Endothelial cell (in vitro differentiated cells): ENCODE data around the gene PRSS33. TPM values are rescaled to one million over a fixed set of nuclear protein-coding genes. Genes with fewer than 3 reads are reported as not detected.

Experiments used
- DNase-seq: peaks from one replicate; pipeline ENCODE4 v3.0.0; 2021; ENCODE audit warnings: low spot score
- H3K27ac Mint-ChIP-seq: one replicate; pipeline ENCODE4 v1.8.0; 2021; ENCODE audit warnings: mixed read lengths, inconsistent platforms; ENCODE audit not compliant: unreplicated experiment
- H3K27me3 Mint-ChIP-seq: one replicate; pipeline ENCODE4 v1.8.0; 2021; ENCODE audit warnings: mild to moderate bottlenecking, moderate library complexity, mixed read lengths, inconsistent platforms; ENCODE audit not compliant: unreplicated experiment
- H3K36me3 Mint-ChIP-seq: one replicate; pipeline ENCODE4 v1.8.0; 2021; ENCODE audit warnings: mild to moderate bottlenecking, low read depth, mixed read lengths, inconsistent platforms; ENCODE audit not compliant: unreplicated experiment
- H3K4me1 Mint-ChIP-seq: one replicate; pipeline ENCODE4 v1.8.0; 2021; ENCODE audit warnings: mild to moderate bottlenecking, mixed read lengths, inconsistent platforms; ENCODE audit not compliant: unreplicated experiment
- H3K4me3 Mint-ChIP-seq: one replicate; pipeline ENCODE4 v1.8.0; 2021; ENCODE audit warnings: mild to moderate bottlenecking, mixed read lengths, inconsistent platforms; ENCODE audit not compliant: unreplicated experiment
- H3K9me3 Mint-ChIP-seq: one replicate; pipeline ENCODE4 v1.8.0; 2021; ENCODE audit warnings: mixed read lengths, inconsistent platforms; ENCODE audit not compliant: unreplicated experiment
- total RNA-seq: library from RNA; stranded (reverse); fragmentation: NEBNext Ultra II Directional; extraction: Animal tissue kit (Norgen Biotek cat#: 25700); gene quantifications from one replicate; pipeline ENCODE4 v1.2.1, GENCODE V29; 2021; ENCODE audit not compliant: unreplicated experiment
- TF ChIP-seq, protein P1 (sequence below): fragments of 200-600 bp; sonication (generic); IDR thresholded peaks from one replicate; pipeline ENCODE4 v1.5.0; 2021; ENCODE audit warnings: antibody characterized with exemption; ENCODE audit not compliant: unreplicated experiment

PRSS33 gene
- total RNA-seq, 1 donor from 2014 or later, result not detected

DNA sequence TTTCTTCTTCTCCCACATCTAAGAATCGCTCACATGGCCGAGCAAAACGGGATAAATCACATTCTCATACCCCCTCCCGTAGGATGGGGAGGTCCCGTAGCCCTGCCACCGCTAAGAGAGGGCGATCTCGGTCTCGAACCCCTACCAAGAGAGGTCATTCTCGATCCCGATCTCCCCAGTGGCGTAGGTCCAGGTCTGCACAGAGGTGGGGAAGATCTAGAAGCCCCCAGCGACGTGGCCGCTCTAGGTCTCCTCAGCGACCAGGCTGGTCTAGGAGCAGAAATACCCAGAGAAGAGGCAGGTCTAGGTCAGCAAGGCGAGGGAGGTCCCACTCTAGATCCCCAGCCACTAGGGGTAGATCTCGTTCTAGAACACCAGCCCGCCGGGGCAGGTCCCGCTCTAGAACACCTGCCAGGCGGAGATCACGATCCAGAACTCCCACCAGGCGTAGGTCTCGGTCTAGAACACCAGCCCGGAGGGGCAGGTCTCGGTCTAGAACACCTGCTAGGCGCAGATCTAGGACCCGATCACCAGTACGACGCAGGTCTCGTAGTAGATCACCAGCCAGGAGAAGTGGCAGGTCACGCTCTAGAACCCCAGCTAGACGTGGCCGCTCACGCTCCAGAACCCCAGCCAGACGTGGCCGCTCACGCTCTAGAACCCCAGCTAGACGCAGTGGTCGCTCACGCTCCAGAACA is 25.3 kb downstream of the PRSS33 start:
- Mint-ChIP-seq H3K27ac (no peak overlapping the region), H3K27me3 (peaks cover 5% of the 10 kb centered on the region), H3K4me1 (peaks cover 4% of the 10 kb centered on the region), H3K9me3 (no peaks in the 10 kb centered on the region), H3K4me3 (peak overlapping the region; percentile 66), H3K36me3 (peaks cover 94% of the 10 kb centered on the region)
- TF ChIP-seq, protein P1, sequence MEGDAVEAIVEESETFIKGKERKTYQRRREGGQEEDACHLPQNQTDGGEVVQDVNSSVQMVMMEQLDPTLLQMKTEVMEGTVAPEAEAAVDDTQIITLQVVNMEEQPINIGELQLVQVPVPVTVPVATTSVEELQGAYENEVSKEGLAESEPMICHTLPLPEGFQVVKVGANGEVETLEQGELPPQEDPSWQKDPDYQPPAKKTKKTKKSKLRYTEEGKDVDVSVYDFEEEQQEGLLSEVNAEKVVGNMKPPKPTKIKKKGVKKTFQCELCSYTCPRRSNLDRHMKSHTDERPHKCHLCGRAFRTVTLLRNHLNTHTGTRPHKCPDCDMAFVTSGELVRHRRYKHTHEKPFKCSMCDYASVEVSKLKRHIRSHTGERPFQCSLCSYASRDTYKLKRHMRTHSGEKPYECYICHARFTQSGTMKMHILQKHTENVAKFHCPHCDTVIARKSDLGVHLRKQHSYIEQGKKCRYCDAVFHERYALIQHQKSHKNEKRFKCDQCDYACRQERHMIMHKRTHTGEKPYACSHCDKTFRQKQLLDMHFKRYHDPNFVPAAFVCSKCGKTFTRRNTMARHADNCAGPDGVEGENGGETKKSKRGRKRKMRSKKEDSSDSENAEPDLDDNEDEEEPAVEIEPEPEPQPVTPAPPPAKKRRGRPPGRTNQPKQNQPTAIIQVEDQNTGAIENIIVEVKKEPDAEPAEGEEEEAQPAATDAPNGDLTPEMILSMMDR, result no peak
- DNase-seq, result no peak

GRCh38 chr16:2761472-2761871 is 25.9 kb downstream of the PRSS33 start:
- Mint-ChIP-seq H3K27me3 (peaks cover 5% of the 10 kb centered on the region), H3K27ac (no peak overlapping the region), H3K4me3 (peak overlapping the region; percentile 66), H3K36me3 (peaks cover 97% of the 10 kb centered on the region), H3K4me1 (peaks cover 6% of the 10 kb centered on the region), H3K9me3 (no peaks in the 10 kb centered on the region)
- TF ChIP-seq, protein P1, result no peak
- no peak for DNase-seq

DNA sequence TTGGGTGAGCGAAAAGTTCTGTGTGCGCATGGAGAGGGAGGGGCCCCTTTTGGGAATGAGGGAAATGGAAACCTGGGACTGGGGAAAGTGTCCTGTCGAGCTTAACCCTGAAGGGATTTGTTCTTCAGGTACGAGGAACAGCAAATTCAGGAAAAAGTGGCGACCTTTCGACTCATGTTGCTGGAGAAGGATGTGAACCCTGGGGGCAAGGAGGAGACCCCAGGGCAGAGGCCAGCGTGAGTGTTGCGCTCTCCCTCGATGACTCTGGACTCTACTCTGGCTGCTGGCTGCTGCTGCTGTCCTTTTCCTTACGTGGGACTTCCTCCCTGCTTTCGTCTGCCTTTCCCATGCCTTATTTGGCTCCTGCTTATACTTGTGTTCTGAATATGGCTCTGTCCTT is 30.0 kb downstream of the PRSS33 start:
- Mint-ChIP-seq H3K36me3 (peaks cover 69% of the 10 kb centered on the region), H3K9me3 (no peaks in the 10 kb centered on the region), H3K27ac (no peak overlapping the region), H3K27me3 (peaks cover 18% of the 10 kb centered on the region), H3K4me1 (peaks cover 35% of the 10 kb centered on the region), H3K4me3 (peak overlapping the region; percentile 78)
- DNase-seq, result no peak
- TF ChIP-seq, protein P1, result no peak

- Mint-ChIP-seq H3K27me3 (peaks cover 19% of the 10 kb centered on the region), H3K9me3 (no peaks in the 10 kb centered on the region), H3K36me3 (peaks cover 60% of the 10 kb centered on the region), H3K4me3 (peak overlapping the region; percentile 85), H3K27ac (peak overlapping the region; percentile 45), H3K4me1 (peaks cover 36% of the 10 kb centered on the region)
- DNase-seq, result no peak
- TF ChIP-seq, protein P1, result no peak
Measured at GRCh38 chr16:2756288-2757015, 30.9 kb downstream of the PRSS33 start.

- TF ChIP-seq, protein P1, result no peak
- no peak for DNase-seq
- Mint-ChIP-seq H3K27me3 (peaks cover 24% of the 10 kb centered on the region), H3K9me3 (no peaks in the 10 kb centered on the region), H3K27ac (peak overlapping the region; percentile 50), H3K36me3 (peaks cover 52% of the 10 kb centered on the region), H3K4me1 (peaks cover 47% of the 10 kb centered on the region), H3K4me3 (peak overlapping the region; percentile 94)
Measured at GRCh38 chr16:2755158-2755557, 32.2 kb downstream of the PRSS33 start.
